Heart left ventricle (tissue), 16 donors: ENCODE data around the gene SLC16A4. TPM values are rescaled to one million over a fixed set of nuclear protein-coding genes. Genes with fewer than 3 reads are reported as not detected.

Source experiments
- ATAC-seq, 4 donors: fragments of 200-7000 bp; cut with Tn5 transposase; one replicate each; pipeline ENCODE4 v1.9.1; 2020 to 2022; ENCODE audit warnings: moderate library complexity in 4 of 4, mild to moderate bottlenecking in 3 of 4, moderate number of reproducible peaks in 1 of 4
- DNase-seq, 5 donors: peaks; one replicate each; pipeline ENCODE4 v3.0.0-alpha.2; 2020
- H3K27ac ChIP-seq, 12 donors: fragments of 200-600 bp; sonication (generic) in 4 of 12; one replicate each; pipeline versions ENCODE4 v1.5.0 to v1.8.0; 2016 to 2022; ENCODE audit warnings: mild to moderate bottlenecking in 2 of 12
- H3K27me3 ChIP-seq, 9 donors: fragments of 200-600 bp; sonication (generic) in 2 of 9; one replicate each; pipeline versions ENCODE4 v1.5.1 to v1.8.0; 2016 to 2022; ENCODE audit warnings: mild to moderate bottlenecking in 3 of 9
- H3K36me3 ChIP-seq, 9 donors: fragments of 200-600 bp; sonication (generic) in 2 of 9; one replicate each; pipeline versions ENCODE4 v1.5.0 to v1.8.0; 2018 to 2022; ENCODE audit warnings: mild to moderate bottlenecking in 2 of 9
- H3K4me1 ChIP-seq, 12 donors: fragments of 200-600 bp; sonication (generic) in 4 of 12; one replicate each; pipeline versions ENCODE4 v1.5.0 to v1.8.0; 2016 to 2022; ENCODE audit warnings: mild to moderate bottlenecking in 3 of 12
- H3K4me3 ChIP-seq, 12 donors: fragments of 200-600 bp; sonication (generic) in 4 of 12; one replicate each; pipeline versions ENCODE4 v1.5.0 to v1.8.0; 2017 to 2022; ENCODE audit warnings: mild to moderate bottlenecking in 9 of 12, moderate library complexity in 4 of 12
- H3K9me3 ChIP-seq, 12 donors: fragments of 200-600 bp; sonication (generic) in 4 of 12; one replicate each; pipeline versions ENCODE4 v1.5.0 to v1.8.0; 2016 to 2022; ENCODE audit warnings: mild to moderate bottlenecking in 1 of 12
- POLR2A ChIP-seq, 2 donors: fragments of 450-650 bp; IDR thresholded peaks; one replicate each; pipeline ENCODE4 v1.6.1; 2017; ENCODE audit warnings: antibody characterized with exemption in 2 of 2, mild to moderate bottlenecking in 2 of 2, moderate library complexity in 2 of 2
- WGBS, 4 donors: extraction: QIAGEN DNeasy Blood & Tissue Kit in 2 of 4; methylation state at CpG; one replicate each; pipeline versions ENCODE4 v1.1.5 to v1.1.7; 2013 to 2018; 5-methylcytosine and 5-hydroxymethylcytosine counted together
- intact Hi-C, 10 donors: fragments of 100-400 bp; cut with DNase I; formaldehyde crosslinking; loops; one replicate each; pipeline versions ENCODE4 v1.11.1 to v1.14.2; 2022
- polyA plus RNA-seq, 2 donors: library from polyadenylated mRNA; stranded (reverse); fragments of 200-250 nt; gene quantifications; one replicate each; pipeline ENCODE4 v1.2.3, GENCODE V29; 2013
- total RNA-seq, 9 donors: library from RNA; depleted of rRNA in 2 of 9; stranded (reverse); fragments of >200 nt in 2 of 9; fragmentation: NEBNext Ultra II Directional in 3 of 9; extraction: Animal tissue kit (Norgen Biotek cat#: 25700) in 3 of 9; gene quantifications; one replicate each; pipeline versions ENCODE4 v1.1.0 to v1.2.4, GENCODE V29; 2016 to 2023
- TF ChIP-seq, protein P1 (sequence below), 12 donors: fragments of 200-600 bp; sonication (generic) in 4 of 12; IDR thresholded peaks; one replicate each; pipeline versions ENCODE4 v1.5.0 to v1.8.0; 2018 to 2022; ENCODE audit warnings: antibody characterized with exemption in 12 of 12, mild to moderate bottlenecking in 5 of 12
- donor health status: ischemic (EF 13 %, LVEDD 7.1; RV severe dilation, severe dysfunction).
- donor health status: healthy with polysubstance abuse.
- donor health status: DM: no; HTN: yes; CAD: no.
- donor health status: DM: no; HTN: no; CAD: no.
- donor health status: ischemic (EF 25% LVEDD 6.9; RV normal size, moderate dysfunction).
- donor health status: ischemic (EF 25% LVEDD 5.7; RV mildly dilated, moderate dysfunction).
- donor health status: healthy.
- donor health status: DM: yes; HTN: yes; CAD: no.
- donor health status: ischemic (EF 35%, LVEDD 5.7; RV mildly dilated, moderate dysfunction).
- donor health status: nonischemic (EF 11% LVEDD 7.7; RV severe dilation, severe dysfunction).
- donor health status: DM: yes; HTN: yes; CAD: no.
- donor health status: PGD.
- donor health status: ischemic (EF 29% LVEDD 5.4; RV normal size, mild dysfunction).
- donor health status: nonischemic (EF 23%, LVEDD 6.1; RV moderate dilation, normal function).

SLC16A4 gene
- total and polyA plus RNA-seq, 11 donors: 1.00 to 4.8 (median 2.0) TPM

DNA sequence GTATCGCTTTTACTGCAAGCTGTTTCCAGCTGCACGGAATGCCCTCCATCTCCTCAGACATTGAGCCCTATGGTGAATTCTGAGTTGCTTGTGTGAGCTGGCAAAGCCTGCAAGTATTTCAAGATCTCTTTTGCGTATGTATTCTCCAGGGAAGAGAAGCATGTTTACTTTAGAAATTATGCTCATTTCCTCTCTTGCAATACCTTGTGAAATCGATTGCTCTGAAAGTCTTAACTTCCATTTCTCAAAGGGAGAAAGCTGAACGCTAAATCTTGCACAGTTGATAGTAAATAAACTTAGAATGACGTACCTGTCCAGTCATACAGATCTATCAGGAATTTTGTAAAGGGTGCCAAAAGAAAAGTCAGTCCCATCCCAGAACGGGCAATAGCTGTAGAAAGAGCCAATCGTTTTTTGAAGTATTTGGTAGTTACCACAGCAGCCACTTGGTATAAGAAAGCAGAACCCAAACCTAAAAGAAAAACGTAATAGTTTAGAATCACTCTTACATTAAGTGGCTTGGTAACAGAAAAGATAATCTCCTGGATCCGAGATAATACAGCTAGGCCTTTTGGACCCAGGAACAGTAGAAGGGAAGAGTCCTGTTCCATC, 10.0 kb downstream of the SLC16A4 start:
- no peaks in the 10 kb centered on the region for H3K9me3 ChIP-seq
- WGBS, 4 donors: 57 to 73% (median 62%) methylated on average over 10 of the region's 10 CpGs
- peak overlapping the region in 6 of 12 donors; percentile 7 to 63 (median 35) for H3K27ac ChIP-seq
- DNase-seq (no peak), ATAC-seq (peak in 2 of 4 donors; percentile 38 to 51)
- intact Hi-C loops: no loop called here
- peaks cover 0 to 32% (median 7%) of the 10 kb centered on the region in 12 donors for H3K4me1 ChIP-seq
- H3K36me3 ChIP-seq: peaks cover 0 to 75% (median 46%) of the 10 kb centered on the region in 9 donors
- H3K27me3 ChIP-seq: no peaks in the 10 kb centered on the region
- no peak overlapping the region for H3K4me3 ChIP-seq
- TF ChIP-seq POLR2A (IDR thresholded peaks at IDR 0.05): no peak
- TF ChIP-seq, protein P1, sequence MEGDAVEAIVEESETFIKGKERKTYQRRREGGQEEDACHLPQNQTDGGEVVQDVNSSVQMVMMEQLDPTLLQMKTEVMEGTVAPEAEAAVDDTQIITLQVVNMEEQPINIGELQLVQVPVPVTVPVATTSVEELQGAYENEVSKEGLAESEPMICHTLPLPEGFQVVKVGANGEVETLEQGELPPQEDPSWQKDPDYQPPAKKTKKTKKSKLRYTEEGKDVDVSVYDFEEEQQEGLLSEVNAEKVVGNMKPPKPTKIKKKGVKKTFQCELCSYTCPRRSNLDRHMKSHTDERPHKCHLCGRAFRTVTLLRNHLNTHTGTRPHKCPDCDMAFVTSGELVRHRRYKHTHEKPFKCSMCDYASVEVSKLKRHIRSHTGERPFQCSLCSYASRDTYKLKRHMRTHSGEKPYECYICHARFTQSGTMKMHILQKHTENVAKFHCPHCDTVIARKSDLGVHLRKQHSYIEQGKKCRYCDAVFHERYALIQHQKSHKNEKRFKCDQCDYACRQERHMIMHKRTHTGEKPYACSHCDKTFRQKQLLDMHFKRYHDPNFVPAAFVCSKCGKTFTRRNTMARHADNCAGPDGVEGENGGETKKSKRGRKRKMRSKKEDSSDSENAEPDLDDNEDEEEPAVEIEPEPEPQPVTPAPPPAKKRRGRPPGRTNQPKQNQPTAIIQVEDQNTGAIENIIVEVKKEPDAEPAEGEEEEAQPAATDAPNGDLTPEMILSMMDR (IDR thresholded peaks at IDR 0.05): no peak

DNA sequence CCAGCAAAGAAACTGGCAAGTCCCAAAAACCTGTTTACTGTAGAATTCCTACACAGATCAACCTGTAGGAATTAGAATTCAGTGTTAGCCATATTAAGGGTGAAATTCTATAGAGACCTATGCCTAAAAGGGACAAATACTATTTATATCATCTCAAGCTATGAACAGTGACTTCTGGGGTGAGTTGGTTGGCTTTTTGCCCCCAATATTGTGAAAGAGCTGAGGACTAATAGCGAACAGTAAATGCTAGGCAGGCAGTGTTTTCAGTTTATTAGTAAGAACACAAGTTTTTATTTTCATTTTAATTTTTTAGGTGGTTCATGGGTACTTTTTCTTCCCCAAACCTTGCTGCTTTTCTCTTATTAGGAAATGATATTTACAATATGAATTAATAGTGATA, 15.3 kb downstream of the SLC16A4 start:
- Histone ChIP-seq H3K27me3 (no peaks in the 10 kb centered on the region), H3K4me1 (peaks cover 0 to 9% (median 0%) of the 10 kb centered on the region in 12 donors), H3K27ac (no peak overlapping the region), H3K9me3 (no peaks in the 10 kb centered on the region), H3K36me3 (peaks cover 0 to 99% (median 81%) of the 10 kb centered on the region in 9 donors), H3K4me3 (no peak overlapping the region)
- ATAC-seq (no peak), DNase-seq (no peak)
- intact Hi-C loops: no loop called here
- TF ChIP-seq, protein P1 (IDR thresholded peaks at IDR 0.05): no peak
- TF ChIP-seq POLR2A (IDR thresholded peaks at IDR 0.05): no peak
- 89 to 97% (median 95%) methylated on average over 1 of the region's 1 CpG for WGBS, 4 donors

GRCh38 chr1:110370827-110371226, 20.0 kb downstream of the SLC16A4 start:
- peak in 3 of 4 donors; percentile 58 to 75 (median 68) for ATAC-seq
- WGBS, 4 donors: 25 to 36% (median 28%) methylated on average over 1 of the region's 1 CpG

GRCh38 chr1:110364221-110364620, 26.6 kb downstream of the SLC16A4 start:
- H3K27me3 ChIP-seq: no peaks in the 10 kb centered on the region
- peaks cover 0 to 63% (median 54%) of the 10 kb centered on the region in 9 donors for H3K36me3 ChIP-seq
- DNase-seq (no peak), ATAC-seq (no peak)
- TF ChIP-seq, protein P1 (IDR thresholded peaks at IDR 0.05): no peak
- no peak for TF ChIP-seq POLR2A (IDR thresholded peaks at IDR 0.05)
- H3K4me3 ChIP-seq: no peak overlapping the region
- H3K27ac ChIP-seq: no peak overlapping the region
- 79 to 84% (median 82%) methylated on average over 3 of the region's 3 CpGs for WGBS, 4 donors
- H3K4me1 ChIP-seq: no peaks in the 10 kb centered on the region
- intact Hi-C loops: no loop called here
- H3K9me3 ChIP-seq: no peaks in the 10 kb centered on the region

More at GRCh38 chr1:110370827-110371226, 20.0 kb downstream of the SLC16A4 start:
- no peak overlapping the region for H3K4me3 ChIP-seq
- no peaks in the 10 kb centered on the region for H3K27me3 ChIP-seq
- TF ChIP-seq POLR2A (IDR thresholded peaks at IDR 0.05): no peak
- TF ChIP-seq, protein P1 (IDR thresholded peaks at IDR 0.05): no peak
- peaks cover 0 to 4% (median 0%) of the 10 kb centered on the region in 12 donors for H3K4me1 ChIP-seq
- H3K27ac ChIP-seq: no peak overlapping the region
- intact Hi-C loops: no loop called here
- H3K9me3 ChIP-seq: no peaks in the 10 kb centered on the region
- peaks cover 0 to 94% (median 60%) of the 10 kb centered on the region in 9 donors for H3K36me3 ChIP-seq
- no peak for DNase-seq
